AG04450 (cell line): ENCODE results near the gene ABCA7. TPM values are rescaled to one million over a fixed set of nuclear protein-coding genes. Genes with fewer than 3 reads are reported as not detected.
A peak's percentile ranks its signal among the peaks of the same experiment; 100 is the strongest.
"Not testable (repeated sequence)": the region's sequence is repeated elsewhere in the genome, so short reads cannot be mapped to it uniquely, and the experiment has no call there.

ENCODE experiments used
- CTCF ChIA-PET: fragments of 300-600, 350-600 bp; formaldehyde crosslinking; extraction: SDS; loops from one replicate; lab custom pipeline; 2022; ENCODE audit warnings: antibody characterized with exemption, inconsistent platforms; lab: Charles Lee
- POLR2A ChIA-PET: fragments of 350-600 bp; formaldehyde crosslinking; extraction: SDS; loops from one replicate; lab custom pipeline; 2021; ENCODE audit warnings: antibody characterized with exemption, inconsistent platforms; lab: Yijun Ruan, JAX
- DNase-seq: peaks from one replicate; pipeline ENCODE4 v3.0.0-alpha.2; 2011; ENCODE audit warnings: low read depth, low spot score
- H3K27ac ChIP-seq: one replicate; pipeline ENCODE4 v1.5.1; 2012; ENCODE audit warnings: low read depth, low read length, control low read depth
- H3K27me3 ChIP-seq: one replicate; pipeline ENCODE4 v1.6.0; 2012; ENCODE audit warnings: low read length; ENCODE audit not compliant: control insufficient read depth, insufficient read depth
- H3K4me3 ChIP-seq: 2 replicates; pipeline ENCODE4 v1.5.1; 2011; ENCODE audit warnings: mild to moderate bottlenecking, low read depth, low read length, control low read depth
- H3K9me3 ChIP-seq: 2 replicates; pipeline ENCODE4 v1.5.1; 2012; ENCODE audit warnings: low read length; ENCODE audit not compliant: control insufficient read depth, insufficient read depth
- polyA plus RNA-seq: library from polyadenylated mRNA; depleted of rRNA; stranded (reverse); fragments of >200 nt; gene quantifications from 2 replicates; pipeline ENCODE4 v1.2.3, GENCODE V29; 2011
- TF ChIP-seq, protein P1 (sequence below): IDR thresholded peaks from 2 replicates; pipeline ENCODE4 v1.5.1; 2011; ENCODE audit warnings: low read depth, low read length, control low read depth, inconsistent platforms

The ABCA7 gene
- polyA plus RNA-seq, 1 experiment: 1.6 TPM

- Histone ChIP-seq H3K27me3 (no peaks in the 10 kb centered on the region), H3K27ac (no peak overlapping the region), H3K9me3 (no peaks in the 10 kb centered on the region; the same call in 1 of the 2 replicates), H3K4me3 (peak overlapping the region; percentile 91)
- POLR2A ChIA-PET: interaction anchor here (0.7 to 1.4 kb wide), 4 partner anchors 9 to 138 kb away, joined by 3 to 4 read pairs (median 4); partner anchors contain the start of gene GPX4
- DNase-seq: no peak
- TF ChIP-seq, protein P1, sequence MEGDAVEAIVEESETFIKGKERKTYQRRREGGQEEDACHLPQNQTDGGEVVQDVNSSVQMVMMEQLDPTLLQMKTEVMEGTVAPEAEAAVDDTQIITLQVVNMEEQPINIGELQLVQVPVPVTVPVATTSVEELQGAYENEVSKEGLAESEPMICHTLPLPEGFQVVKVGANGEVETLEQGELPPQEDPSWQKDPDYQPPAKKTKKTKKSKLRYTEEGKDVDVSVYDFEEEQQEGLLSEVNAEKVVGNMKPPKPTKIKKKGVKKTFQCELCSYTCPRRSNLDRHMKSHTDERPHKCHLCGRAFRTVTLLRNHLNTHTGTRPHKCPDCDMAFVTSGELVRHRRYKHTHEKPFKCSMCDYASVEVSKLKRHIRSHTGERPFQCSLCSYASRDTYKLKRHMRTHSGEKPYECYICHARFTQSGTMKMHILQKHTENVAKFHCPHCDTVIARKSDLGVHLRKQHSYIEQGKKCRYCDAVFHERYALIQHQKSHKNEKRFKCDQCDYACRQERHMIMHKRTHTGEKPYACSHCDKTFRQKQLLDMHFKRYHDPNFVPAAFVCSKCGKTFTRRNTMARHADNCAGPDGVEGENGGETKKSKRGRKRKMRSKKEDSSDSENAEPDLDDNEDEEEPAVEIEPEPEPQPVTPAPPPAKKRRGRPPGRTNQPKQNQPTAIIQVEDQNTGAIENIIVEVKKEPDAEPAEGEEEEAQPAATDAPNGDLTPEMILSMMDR: no peak
- CTCF ChIA-PET: interaction anchor here (0.6 kb wide), 1 partner anchor 97 kb away, joined by 3 read pairs; no protein-coding TSS in a partner anchor
Observed at GRCh38 chr19:1019616-1019961, 20.3 kb upstream of the ABCA7 start.

DNA sequence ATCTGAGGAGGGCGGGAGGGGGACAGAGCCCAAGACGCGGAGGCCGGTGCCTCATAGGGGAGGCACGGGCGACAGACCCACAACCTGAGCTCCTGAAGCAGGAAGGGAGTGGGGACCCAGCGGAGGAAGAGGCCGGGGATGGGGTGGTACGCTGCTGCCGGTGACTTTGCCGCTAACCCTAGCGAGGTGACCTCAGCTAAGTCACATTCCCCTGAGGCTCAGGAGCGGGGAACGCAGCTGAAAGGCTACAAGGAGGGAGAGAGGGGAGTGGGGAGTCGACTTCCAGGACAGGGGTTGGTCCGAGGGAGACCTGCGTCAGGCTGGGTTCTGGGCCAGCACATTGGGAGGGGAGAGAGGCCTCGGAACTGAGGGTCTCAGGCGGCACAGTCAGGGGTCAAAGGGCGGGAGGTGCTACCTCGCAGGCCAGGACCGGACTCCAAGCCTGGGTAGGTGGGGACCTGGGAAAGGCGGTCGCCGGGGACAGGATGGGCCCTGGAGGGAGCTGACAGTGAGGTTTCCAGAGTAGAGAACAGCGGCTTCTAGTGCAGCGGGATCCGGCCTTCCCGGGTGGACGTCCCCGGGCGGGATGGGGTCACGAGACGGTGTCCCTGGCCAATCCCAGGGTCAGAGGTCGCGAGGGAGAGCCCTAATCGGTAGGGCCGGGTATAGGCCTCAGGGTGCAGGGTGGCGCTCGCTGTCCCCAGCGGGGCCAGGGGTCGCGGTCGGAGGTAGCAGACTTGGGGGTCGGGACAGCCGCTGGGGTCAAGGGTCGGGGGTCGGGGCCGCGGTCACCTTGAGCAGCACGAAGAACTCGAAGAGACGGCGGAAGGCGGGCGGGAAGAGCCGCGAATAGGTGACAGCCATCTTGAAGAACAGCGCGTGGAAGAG, 19.7 kb upstream of the ABCA7 start:
- Histone ChIP-seq H3K27ac (peak overlapping the region; percentile 11), H3K27me3 (no peaks in the 10 kb centered on the region), H3K4me3 (peak overlapping the region; percentile 91), H3K9me3 (no peaks in the 10 kb centered on the region; the same call in 1 of the 2 replicates)
- DNase-seq: no peak
- POLR2A ChIA-PET: interaction anchor here (0.7 to 1.4 kb wide), 3 partner anchors 8 to 138 kb away, joined by 3 to 4 read pairs (median 4); partner anchors contain the start of gene GPX4
- CTCF ChIA-PET: interaction anchor here (0.6 to 1.0 kb wide), 2 partner anchors 98 to 221 kb away, joined by 3 read pairs; no protein-coding TSS in a partner anchor
- TF ChIP-seq, protein P1: no peak

- Histone ChIP-seq H3K9me3 (no peaks in the 10 kb centered on the region; the same call in 1 of the 2 replicates), H3K27me3 (no peaks in the 10 kb centered on the region), H3K4me3 (peak within 1 kb of the TSS; percentile 91), H3K27ac (peak within 1 kb of the TSS; percentile 82)
- TF ChIP-seq, protein P1: no peak
- peak; percentile 93 for DNase-seq
- ChIA-PET CTCF (interaction anchor here (1.0 kb wide), 1 partner anchor 220 kb away, joined by 3 read pairs; no protein-coding TSS in a partner anchor), POLR2A (interaction anchor here (0.6 to 1.4 kb wide), 9 partner anchors 16 to 248 kb away, joined by 3 to 13 read pairs (median 4); partner anchors contain the start of genes ABCA7, CIRBP and GPX4)
Observed at GRCh38 chr19:1020868-1021425, 19.0 kb upstream of the ABCA7 start, which contains the start of gene TMEM259. Gene TMEM259 (minus strand): TSS chr19:1021123. CDS start chr19:1020996, 127 bp downstream.

- H3K27ac ChIP-seq, POLR2A ChIA-PET, H3K27me3 ChIP-seq, CTCF ChIA-PET, DNase-seq, H3K4me3 ChIP-seq: not testable (repeated sequence)
- H3K9me3 ChIP-seq: peaks cover 10% of the 10 kb centered on the region; the same call in 1 of the 2 replicates
Observed at GRCh38 chr19:1023883-1024188, 16.1 kb upstream of the ABCA7 start.

DNA sequence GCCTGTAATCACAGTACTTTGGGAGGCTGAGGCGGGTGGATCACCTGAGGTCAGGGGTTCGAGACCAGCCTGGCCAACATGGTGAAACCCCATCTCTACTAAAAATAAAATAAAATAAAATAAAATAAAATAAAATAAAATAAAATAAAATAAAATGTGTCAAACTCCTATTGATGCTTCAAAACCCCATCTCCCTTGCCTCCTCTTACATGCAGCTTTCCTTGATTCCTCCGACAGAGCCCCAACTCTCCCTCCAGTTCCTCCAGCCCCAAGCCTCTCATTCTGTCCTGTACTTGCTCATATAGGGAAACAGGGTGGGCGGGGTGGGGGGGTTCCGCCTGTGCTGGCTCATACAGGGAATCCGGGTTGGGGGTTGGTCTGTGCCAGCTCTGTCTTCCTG, 14.8 kb upstream of the ABCA7 start:
- DNase-seq, H3K4me3 ChIP-seq, CTCF ChIA-PET, H3K27me3 ChIP-seq, H3K27ac ChIP-seq: not testable (repeated sequence)
- POLR2A ChIA-PET: interaction anchor here (0.7 to 7.2 kb wide), 4 partner anchors 8 to 244 kb away, joined by 5 to 126 read pairs (median 10); partner anchors contain the start of genes ABCA7 and CIRBP
- peaks cover 10% of the 10 kb centered on the region; the same call in 1 of the 2 replicates for H3K9me3 ChIP-seq
